Muscle layer of colon (tissue), 2 donors: ENCODE data around the gene C1QB.

Experiments used
- H3K27ac ChIP-seq: one replicate; pipeline ENCODE4 v1.7.0; 2013; ENCODE audit warnings: low read depth, mild to moderate bottlenecking, low read length, moderate library complexity
- H3K27me3 ChIP-seq, 2 donors: one replicate each; pipeline ENCODE4 v1.7.0; 2013; ENCODE audit warnings: low read length in 2 of 2, mild to moderate bottlenecking in 2 of 2; ENCODE audit not compliant: insufficient read depth in 2 of 2, control insufficient read depth in 1 of 2
- H3K36me3 ChIP-seq: one replicate; pipeline ENCODE4 v1.7.0; 2013; ENCODE audit warnings: mild to moderate bottlenecking, low read length; ENCODE audit not compliant: insufficient read depth
- H3K4me1 ChIP-seq: one replicate; pipeline ENCODE4 v1.7.0; 2013; ENCODE audit warnings: mild to moderate bottlenecking, low read length; ENCODE audit not compliant: insufficient read depth
- H3K4me3 ChIP-seq, 2 donors: one replicate each; pipeline ENCODE4 v1.7.0; 2013; ENCODE audit warnings: low read length in 2 of 2, low read depth in 1 of 2, mild to moderate bottlenecking in 1 of 2, moderate library complexity in 1 of 2
- H3K9ac ChIP-seq: one replicate; pipeline ENCODE4 v1.7.0; 2013; ENCODE audit warnings: low read length
- H3K9me3 ChIP-seq: one replicate; pipeline ENCODE4 v1.7.0; 2013; ENCODE audit warnings: mild to moderate bottlenecking, low read length
- donor health status: abdominal sarcoma.
- donor health status: Adenocarcinoma of cecum.

The C1QB gene, protein sequence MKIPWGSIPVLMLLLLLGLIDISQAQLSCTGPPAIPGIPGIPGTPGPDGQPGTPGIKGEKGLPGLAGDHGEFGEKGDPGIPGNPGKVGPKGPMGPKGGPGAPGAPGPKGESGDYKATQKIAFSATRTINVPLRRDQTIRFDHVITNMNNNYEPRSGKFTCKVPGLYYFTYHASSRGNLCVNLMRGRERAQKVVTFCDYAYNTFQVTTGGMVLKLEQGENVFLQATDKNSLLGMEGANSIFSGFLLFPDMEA

DNA sequence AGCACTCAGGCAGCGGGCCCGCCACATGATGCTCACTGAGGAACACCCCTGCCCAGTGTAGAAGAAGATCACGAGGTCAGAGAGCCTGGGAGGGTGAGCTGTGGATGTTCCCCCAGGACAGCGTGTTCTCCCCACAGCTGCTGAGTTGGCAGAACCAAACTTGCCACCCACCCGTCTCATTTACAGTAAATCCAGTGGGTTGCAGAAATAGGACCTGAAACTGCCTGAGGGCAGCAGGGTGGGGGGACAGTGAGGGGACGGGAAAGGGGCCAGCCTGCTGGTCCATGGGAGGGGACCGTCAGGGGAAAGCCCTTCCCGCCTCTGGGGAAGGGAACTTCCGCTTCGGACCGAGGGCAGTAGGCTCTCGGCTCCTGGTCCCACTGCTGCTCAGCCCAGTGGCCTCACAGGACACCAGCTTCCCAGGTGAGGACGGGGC, at the start of gene C1QB:
C1QB (plus strand) TSS at position 356 of the 436 bp plus-strand sequence. CDS start 6,227 bp downstream, outside the sequence.
- H3K36me3 ChIP-seq, result no peaks in the 10 kb centered on the region
- H3K4me1 ChIP-seq, result no peaks in the 10 kb centered on the region
- no peaks in the 10 kb centered on the region for H3K9me3 ChIP-seq
- peak within 1 kb of the TSS in 1 of 2 donors; percentile 26 for H3K4me3 ChIP-seq
- H3K27ac ChIP-seq, result no peak within 1 kb of the TSS
- H3K27me3 ChIP-seq, result peaks cover 0 to 6% of the 10 kb centered on the region in 2 donors
- no peak within 1 kb of the TSS for H3K9ac ChIP-seq

DNA sequence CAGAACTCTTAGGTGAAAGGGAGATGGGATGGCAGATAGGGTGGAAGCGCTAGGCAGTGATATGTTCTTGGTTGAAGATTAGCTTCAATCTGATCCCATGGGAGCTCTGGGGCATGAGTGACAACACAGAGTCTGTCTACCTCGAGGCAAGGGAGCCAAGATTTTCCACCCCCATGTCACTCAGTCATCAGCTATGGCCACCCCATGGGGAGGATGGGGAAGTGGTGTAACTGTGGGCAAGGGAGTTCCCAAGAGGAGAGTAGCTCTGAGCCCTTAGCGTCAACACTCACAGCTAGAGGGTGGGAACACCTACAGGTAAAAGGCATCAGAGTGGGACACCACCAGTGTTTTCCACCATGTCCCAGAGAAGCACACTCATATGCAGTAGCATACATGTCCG, 46.9 kb upstream of the C1QB start:
- Histone ChIP-seq H3K4me1 (no peaks in the 10 kb centered on the region), H3K9ac (no peak overlapping the region), H3K9me3 (no peaks in the 10 kb centered on the region), H3K27ac (no peak overlapping the region), H3K27me3 (peaks cover 4 to 24% of the 10 kb centered on the region in 2 donors), H3K4me3 (no peak overlapping the region), H3K36me3 (no peaks in the 10 kb centered on the region)

DNA sequence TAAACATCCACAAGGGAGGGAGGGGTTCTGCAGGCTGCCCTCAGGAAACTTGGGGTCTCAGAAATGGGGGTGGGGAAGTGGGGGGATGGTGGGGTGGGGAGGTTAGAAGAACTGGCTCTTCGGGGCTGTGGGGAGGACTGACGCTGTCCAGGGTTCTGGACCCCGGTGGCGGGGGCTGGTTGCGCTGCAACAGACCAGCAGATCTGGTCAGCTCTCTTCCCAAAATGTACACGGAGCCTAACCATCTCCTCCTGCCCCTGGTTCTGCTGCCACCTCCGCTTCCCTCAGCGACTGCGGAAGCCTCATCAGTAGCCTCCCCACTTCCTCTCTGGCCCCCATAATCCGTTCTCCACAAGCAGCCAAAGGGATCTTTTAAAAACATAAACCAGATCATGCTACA, 45.9 kb upstream of the C1QB start:
- peaks cover 4 to 17% of the 10 kb centered on the region in 2 donors for H3K27me3 ChIP-seq
- H3K9ac ChIP-seq, result no peak overlapping the region
- no peak overlapping the region for H3K4me3 ChIP-seq
- no peak overlapping the region for H3K27ac ChIP-seq
- H3K4me1 ChIP-seq, result no peaks in the 10 kb centered on the region
- H3K36me3 ChIP-seq, result no peaks in the 10 kb centered on the region
- no peaks in the 10 kb centered on the region for H3K9me3 ChIP-seq

DNA sequence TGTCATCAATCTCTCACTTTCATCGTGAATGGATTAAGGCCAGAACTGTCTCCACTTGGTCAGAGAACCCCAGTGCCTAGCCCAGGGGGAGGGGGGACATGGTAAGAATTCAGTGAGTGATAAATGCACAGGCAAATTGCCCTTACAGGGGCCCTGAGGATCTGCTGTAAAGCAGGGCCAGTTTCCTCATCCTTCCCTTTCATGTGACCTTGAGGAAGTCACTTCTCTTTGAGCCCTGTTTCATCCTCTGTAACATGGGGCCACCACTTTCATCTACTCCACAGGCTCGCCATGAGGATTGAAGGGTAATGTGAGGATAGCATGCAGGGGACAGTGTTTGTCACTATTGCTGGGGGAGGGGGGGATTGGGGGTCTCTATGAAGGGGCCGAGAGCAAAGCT, 44.7 kb upstream of the C1QB start:
- Histone ChIP-seq H3K27ac (no peak overlapping the region), H3K36me3 (no peaks in the 10 kb centered on the region), H3K4me1 (no peaks in the 10 kb centered on the region), H3K9me3 (no peaks in the 10 kb centered on the region), H3K9ac (no peak overlapping the region), H3K4me3 (no peak overlapping the region), H3K27me3 (peaks cover 4 to 16% of the 10 kb centered on the region in 2 donors)

DNA sequence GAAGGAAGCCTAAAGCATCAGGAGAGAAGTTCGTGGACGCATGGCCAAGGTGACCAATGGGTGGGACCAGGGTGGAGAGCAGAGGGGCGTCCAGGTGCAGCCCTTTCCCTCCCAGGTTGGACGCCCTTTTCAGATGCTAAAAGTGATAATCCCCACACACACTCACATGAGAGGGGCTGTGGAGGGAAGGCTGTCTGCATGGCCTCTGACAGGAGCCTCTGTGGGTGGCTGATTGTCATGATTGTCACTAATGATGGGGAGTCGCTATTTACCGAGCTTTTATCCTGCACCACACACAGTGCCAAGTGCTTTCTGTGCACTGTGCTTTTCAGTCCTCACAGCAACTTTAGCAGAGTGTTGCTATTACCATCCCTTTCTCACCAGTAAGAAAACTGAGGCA, 43.7 kb upstream of the C1QB start:
- no peak overlapping the region for H3K9ac ChIP-seq
- no peaks in the 10 kb centered on the region for H3K4me1 ChIP-seq
- H3K9me3 ChIP-seq, result no peaks in the 10 kb centered on the region
- peaks cover 0 to 25% of the 10 kb centered on the region in 2 donors for H3K27me3 ChIP-seq
- no peak overlapping the region for H3K27ac ChIP-seq
- H3K4me3 ChIP-seq, result no peak overlapping the region
- no peaks in the 10 kb centered on the region for H3K36me3 ChIP-seq

DNA sequence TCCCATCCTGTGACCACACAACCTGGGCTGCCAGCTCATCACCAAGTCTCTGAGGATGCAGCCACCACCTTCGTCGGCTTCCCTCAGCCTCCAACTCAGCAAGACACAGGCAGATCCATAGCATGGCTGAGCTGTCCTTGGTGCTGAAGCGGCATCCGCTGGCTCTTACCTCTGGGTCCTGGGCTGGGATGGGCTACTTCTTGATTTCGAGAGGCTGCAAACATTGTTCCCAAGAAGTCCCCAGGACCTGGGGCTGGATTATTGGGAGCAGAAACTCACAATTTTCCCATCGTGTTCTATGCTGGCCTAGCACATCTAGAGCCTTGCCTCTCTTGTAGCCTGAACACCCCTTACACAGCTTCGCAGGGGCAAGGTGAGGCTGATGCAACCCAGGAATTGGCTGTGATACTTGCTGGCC, 41.5 kb upstream of the C1QB start:
- Histone ChIP-seq H3K9ac (no peak overlapping the region), H3K36me3 (no peaks in the 10 kb centered on the region), H3K4me3 (no peak overlapping the region), H3K4me1 (no peaks in the 10 kb centered on the region), H3K27ac (no peak overlapping the region), H3K27me3 (peaks cover 8 to 23% of the 10 kb centered on the region in 2 donors), H3K9me3 (no peaks in the 10 kb centered on the region)

DNA sequence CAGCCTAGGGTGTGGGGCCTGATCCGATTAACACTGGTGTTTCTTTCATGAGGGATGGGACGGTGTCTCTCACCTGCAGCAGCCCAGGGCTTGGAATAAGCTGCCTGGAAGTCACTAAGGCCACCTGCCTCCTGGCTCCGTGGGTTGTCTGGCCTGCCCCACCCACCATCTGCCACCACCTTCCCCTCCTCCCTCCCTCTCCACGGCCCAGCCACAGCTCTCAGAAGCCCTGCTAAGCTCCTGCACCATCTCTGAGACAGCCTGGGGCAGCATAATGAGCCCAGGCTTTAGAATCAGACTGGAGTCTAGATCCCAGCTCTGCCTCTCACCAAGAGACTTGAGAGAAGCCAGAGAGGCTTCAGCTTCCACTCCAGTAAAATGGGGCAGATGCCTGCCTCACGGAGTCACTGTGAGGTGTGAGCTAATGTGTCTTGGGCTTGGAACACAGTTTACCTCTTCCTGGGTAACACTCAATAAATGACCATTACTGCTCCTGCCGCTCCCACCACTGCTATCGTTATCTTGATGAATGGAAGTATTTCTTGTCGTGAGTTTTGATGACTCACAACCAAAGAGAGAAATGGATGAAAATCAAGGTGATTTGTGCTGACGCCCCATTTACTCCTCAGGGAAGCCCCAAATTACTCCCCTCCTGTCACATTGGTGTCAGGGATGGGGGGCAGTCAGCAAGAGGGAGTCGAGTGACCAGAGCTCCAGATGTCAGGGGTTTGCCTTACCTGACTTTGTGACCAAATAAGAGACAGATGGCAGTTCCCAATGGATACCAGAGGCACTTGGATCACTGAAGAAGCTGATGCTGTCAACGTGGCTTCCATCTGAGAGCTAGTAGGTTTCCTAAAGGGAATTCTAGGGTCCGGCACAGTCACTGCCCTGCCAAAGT, 40.1 kb upstream of the C1QB start:
- Histone ChIP-seq H3K27ac (no peak overlapping the region), H3K4me1 (no peaks in the 10 kb centered on the region), H3K4me3 (no peak overlapping the region), H3K9ac (no peak overlapping the region), H3K36me3 (no peaks in the 10 kb centered on the region), H3K9me3 (no peaks in the 10 kb centered on the region), H3K27me3 (peaks cover 17 to 28% of the 10 kb centered on the region in 2 donors)

DNA sequence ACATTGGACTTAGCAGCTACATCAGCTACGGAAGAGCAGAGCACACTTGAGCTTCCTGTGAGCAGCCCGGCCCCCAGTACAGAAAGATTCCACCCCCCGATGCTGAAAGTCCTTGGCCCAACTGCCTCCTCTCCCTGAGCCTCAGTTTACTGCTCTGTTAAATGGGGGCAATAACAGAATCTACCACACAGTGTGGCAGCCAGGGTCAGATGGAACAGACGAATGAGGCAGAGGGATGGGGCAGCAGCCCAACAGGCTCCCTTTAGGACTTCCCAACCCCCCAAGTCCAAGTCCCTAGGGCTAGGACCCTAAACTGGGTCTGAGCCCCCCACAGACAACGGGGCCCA, 39.5 kb upstream of the C1QB start:
- H3K4me3 ChIP-seq, result no peak overlapping the region
- peaks cover 17 to 28% of the 10 kb centered on the region in 2 donors for H3K27me3 ChIP-seq
- H3K9me3 ChIP-seq, result no peaks in the 10 kb centered on the region
- H3K36me3 ChIP-seq, result no peaks in the 10 kb centered on the region
- no peak overlapping the region for H3K27ac ChIP-seq
- no peaks in the 10 kb centered on the region for H3K4me1 ChIP-seq
- H3K9ac ChIP-seq, result no peak overlapping the region

DNA sequence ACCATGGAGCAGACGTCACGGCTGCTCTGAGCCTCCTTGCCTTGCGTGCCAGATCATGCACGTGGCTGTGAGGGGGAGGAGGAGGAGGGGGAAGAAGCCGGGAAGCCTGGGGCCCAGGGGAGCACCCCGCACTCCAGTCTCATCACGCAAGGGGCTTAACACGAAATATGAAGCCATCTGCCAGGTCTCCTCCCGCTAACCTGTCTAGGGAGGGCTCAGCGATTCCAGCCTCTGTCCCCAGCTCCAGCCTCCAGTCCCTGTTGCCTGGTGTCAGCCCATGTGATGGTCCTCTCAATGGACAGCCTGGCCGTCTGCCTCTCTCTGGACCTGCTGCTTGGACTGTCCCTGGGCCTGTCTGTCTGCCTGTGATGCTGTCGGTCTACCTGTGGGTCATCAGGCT, 39.1 kb upstream of the C1QB start:
- H3K36me3 ChIP-seq, result no peaks in the 10 kb centered on the region
- no peaks in the 10 kb centered on the region for H3K9me3 ChIP-seq
- H3K27me3 ChIP-seq, result peaks cover 17 to 28% of the 10 kb centered on the region in 2 donors
- no peak overlapping the region for H3K27ac ChIP-seq
- no peak overlapping the region for H3K4me3 ChIP-seq
- H3K4me1 ChIP-seq, result no peaks in the 10 kb centered on the region
- no peak overlapping the region for H3K9ac ChIP-seq

DNA sequence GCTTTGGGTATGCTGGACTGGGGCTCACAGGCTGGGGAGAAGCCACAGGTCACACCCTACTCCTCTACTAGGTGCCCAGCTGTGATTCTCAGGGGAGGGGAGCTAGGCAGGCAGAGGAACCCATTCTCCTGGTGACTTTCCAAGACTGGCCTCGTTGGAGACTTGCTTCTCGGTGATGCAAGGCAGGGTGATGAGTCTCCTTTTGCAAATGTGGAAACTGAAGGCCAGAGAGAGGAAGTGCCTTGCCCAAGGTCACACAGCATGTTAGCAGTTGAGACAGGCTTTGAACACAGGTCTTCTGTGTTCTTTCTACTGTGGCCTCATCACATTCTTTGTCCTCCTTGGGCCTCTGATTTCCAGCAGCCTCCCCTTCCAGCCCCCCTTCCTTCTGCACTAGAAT, 37.1 kb upstream of the C1QB start:
- no peak overlapping the region for H3K27ac ChIP-seq
- no peaks in the 10 kb centered on the region for H3K9me3 ChIP-seq
- H3K4me3 ChIP-seq, result no peak overlapping the region
- H3K36me3 ChIP-seq, result no peaks in the 10 kb centered on the region
- H3K27me3 ChIP-seq, result peaks cover 17 to 28% of the 10 kb centered on the region in 2 donors
- no peak overlapping the region for H3K9ac ChIP-seq
- no peaks in the 10 kb centered on the region for H3K4me1 ChIP-seq

DNA sequence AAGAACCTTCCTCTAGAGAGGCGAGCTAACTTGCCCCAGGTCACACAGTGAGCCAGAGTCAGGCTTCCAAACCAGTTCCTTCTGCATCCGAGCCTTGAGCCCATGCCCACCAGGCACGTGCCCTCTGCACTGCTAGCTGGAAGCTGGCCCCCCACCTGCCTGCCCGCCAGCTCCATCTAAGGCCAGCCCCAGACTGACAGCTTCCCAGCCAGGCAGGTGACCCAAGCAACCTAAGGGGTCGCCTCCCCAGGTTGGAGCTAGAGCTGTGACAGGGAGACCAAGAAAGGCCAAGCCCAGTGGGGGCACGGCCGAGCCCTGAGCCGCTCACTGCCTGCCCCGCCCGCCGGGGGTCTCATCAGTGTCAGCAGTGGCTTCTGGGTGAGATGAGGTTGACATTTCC, 36.5 kb upstream of the C1QB start:
- no peak overlapping the region for H3K27ac ChIP-seq
- no peaks in the 10 kb centered on the region for H3K36me3 ChIP-seq
- no peak overlapping the region for H3K9ac ChIP-seq
- no peaks in the 10 kb centered on the region for H3K4me1 ChIP-seq
- H3K4me3 ChIP-seq, result no peak overlapping the region
- H3K27me3 ChIP-seq, result peaks cover 17 to 32% of the 10 kb centered on the region in 2 donors
- H3K9me3 ChIP-seq, result no peaks in the 10 kb centered on the region
